OCI-LY3 (cell line): ENCODE measurements around the gene AMACR.
"Not testable (repeated sequence)": the region's sequence is repeated elsewhere in the genome, so short reads cannot be mapped to it uniquely, and the experiment has no call there.

Experiments
- H2AFZ ChIP-seq: fragments of 200-600, 300-600 bp; shearing (Covaris generic); 2 replicates; pipeline ENCODE4 v1.6.0; 2014; ENCODE audit warnings: antibody characterized with exemption, low read depth, low read length
- H3K27ac ChIP-seq: fragments of 200-600, 300-600 bp; sonication (generic); 2 replicates; pipeline ENCODE4 v1.5.1; 2014; ENCODE audit warnings: mild to moderate bottlenecking, low read length, moderate library complexity, mixed read lengths
- H3K27me3 ChIP-seq: fragments of 200-600, 300-600 bp; sonication (generic); 2 replicates; pipeline ENCODE4 v1.6.1; 2014; ENCODE audit warnings: low read depth, low read length, mixed read lengths
- H3K36me3 ChIP-seq: fragments of 200-600, 300-600 bp; sonication (generic); replicated peaks from 2 replicates; pipeline ENCODE3; 2014; ENCODE audit warnings: low read depth, low read length, mixed read lengths
- H3K4me1 ChIP-seq: fragments of 300-600, 200-600 bp; sonication (generic); 2 replicates; pipeline ENCODE4 v1.6.1; 2014; ENCODE audit warnings: low read length, mixed read lengths
- H3K4me2 ChIP-seq: fragments of 200-600, 300-600 bp; sonication (generic); 2 replicates; pipeline ENCODE4 v1.6.1; 2014; ENCODE audit warnings: low read length, mixed read lengths
- H3K4me3 ChIP-seq: fragments of 300-600, 200-600 bp; sonication (generic); 2 replicates; pipeline ENCODE4 v1.5.1; 2014; ENCODE audit warnings: antibody characterized with exemption, mild to moderate bottlenecking, low read length, moderate library complexity
- H3K79me2 ChIP-seq: fragments of 300-600, 200-600 bp; shearing (Covaris generic); 2 replicates; pipeline ENCODE4 v1.6.1; 2014; ENCODE audit warnings: mild to moderate bottlenecking, low read length, mixed read lengths
- H3K9ac ChIP-seq: fragments of 300-600, 200-600 bp; shearing (Covaris generic); 2 replicates; pipeline ENCODE4 v1.6.0; 2014; ENCODE audit warnings: mild to moderate bottlenecking, low read length, moderate library complexity
- H3K9me3 ChIP-seq: fragments of 200-600, 300-600 bp; shearing (Covaris generic); 2 replicates; pipeline ENCODE4 v1.6.1; 2014; ENCODE audit warnings: low read length, mixed read lengths; ENCODE audit not compliant: insufficient read depth
- H4K20me1 ChIP-seq: fragments of 200-600, 300-600 bp; sonication (generic); 2 replicates; pipeline ENCODE4 v1.6.1; 2016; ENCODE audit warnings: low read length, mixed read lengths; ENCODE audit not compliant: insufficient read depth
- CTCF ChIP-seq: fragments of 200-600, 300-600 bp; sonication (generic); IDR thresholded peaks from 2 replicates; pipeline ENCODE4 v1.5.1; 2014; ENCODE audit warnings: antibody characterized with exemption, low read length, low read depth
- EZH2phosphoT487 ChIP-seq: fragments of 200-600 bp; shearing (Covaris generic); IDR thresholded peaks from 2 replicates; pipeline ENCODE4 v1.6.1; 2018; ENCODE audit warnings: antibody characterized with exemption, mixed run types, low read depth

Gene AMACR

GRCh38 chr5:34012791-34013190, 4.9 kb upstream of the AMACR start:
- H2AFZ ChIP-seq, result no peak overlapping the region
- H3K4me1 ChIP-seq, result peaks cover 6% of the 10 kb centered on the region; the same call in 1 of the 2 replicates
- no peaks in the 10 kb centered on the region for H3K9me3 ChIP-seq
- H3K27me3 ChIP-seq, result no peaks in the 10 kb centered on the region
- H3K9ac ChIP-seq, result no peak overlapping the region
- no peak for TF ChIP-seq CTCF
- TF ChIP-seq EZH2phosphoT487, result no peak
- no peaks in the 10 kb centered on the region for H3K79me2 ChIP-seq
- H4K20me1 ChIP-seq, result no peaks in the 10 kb centered on the region
- H3K4me2 ChIP-seq, result no peak overlapping the region
- no peak overlapping the region for H3K27ac ChIP-seq
- no peak overlapping the region for H3K4me3 ChIP-seq
- no peaks in the 10 kb centered on the region for H3K36me3 ChIP-seq

GRCh38 chr5:34011536-34011935, 3.7 kb upstream of the AMACR start:
- H3K27ac ChIP-seq, result no peak overlapping the region
- H3K79me2 ChIP-seq, result no peaks in the 10 kb centered on the region

DNA sequence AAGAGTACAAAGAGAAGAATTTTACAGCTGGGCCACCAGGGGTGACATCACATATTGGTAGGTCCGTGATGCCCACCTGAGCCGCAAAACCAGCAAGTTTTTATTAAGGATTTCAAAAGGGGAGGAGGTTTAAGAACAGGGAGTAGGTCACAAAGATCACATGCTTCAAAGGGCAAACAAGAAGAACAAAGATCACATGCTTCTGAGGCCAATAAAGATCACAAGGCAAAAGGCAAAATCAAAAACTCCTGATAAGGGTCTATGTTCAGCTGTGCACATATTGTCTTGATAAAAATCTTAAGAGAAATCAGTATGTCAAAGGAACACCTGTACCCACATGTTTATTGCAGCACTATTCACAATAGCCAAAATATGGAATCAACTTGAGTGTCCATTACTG, 2.3 kb upstream of the AMACR start:
- H3K27me3 ChIP-seq, H3K27ac ChIP-seq, H4K20me1 ChIP-seq, H3K4me2 ChIP-seq, H3K36me3 ChIP-seq, H2AFZ ChIP-seq, H3K4me3 ChIP-seq, H3K79me2 ChIP-seq, H3K9me3 ChIP-seq, H3K9ac ChIP-seq: not testable (repeated sequence)
- H3K4me1 ChIP-seq, result peaks cover 11% of the 10 kb centered on the region; the same call in 1 of the 2 replicates

More at GRCh38 chr5:34011536-34011935, 3.7 kb upstream of the AMACR start:
- TF ChIP-seq EZH2phosphoT487, result no peak
- no peak for TF ChIP-seq CTCF
- H3K36me3 ChIP-seq, result no peaks in the 10 kb centered on the region
- no peak overlapping the region for H3K4me2 ChIP-seq
- no peaks in the 10 kb centered on the region for H3K9me3 ChIP-seq
- no peaks in the 10 kb centered on the region for H3K27me3 ChIP-seq
- no peak overlapping the region for H3K4me3 ChIP-seq
- peaks cover 11% of the 10 kb centered on the region; the same call in 1 of the 2 replicates for H3K4me1 ChIP-seq
- H4K20me1 ChIP-seq, result no peaks in the 10 kb centered on the region
- H3K9ac ChIP-seq, result no peak overlapping the region
- no peak overlapping the region for H2AFZ ChIP-seq

GRCh38 chr5:34009610-34010009, 1.8 kb upstream of the AMACR start:
- H2AFZ ChIP-seq, result no peak overlapping the region
- no peak overlapping the region for H3K4me3 ChIP-seq
- H3K36me3 ChIP-seq, result no peaks in the 10 kb centered on the region
- no peak overlapping the region for H3K27ac ChIP-seq
- no peak for TF ChIP-seq EZH2phosphoT487
- no peak for TF ChIP-seq CTCF
- no peaks in the 10 kb centered on the region for H3K27me3 ChIP-seq
- H3K4me1 ChIP-seq, result peaks cover 11% of the 10 kb centered on the region; the same call in 1 of the 2 replicates
- H3K9me3 ChIP-seq, result no peaks in the 10 kb centered on the region
- no peaks in the 10 kb centered on the region for H4K20me1 ChIP-seq
- no peak overlapping the region for H3K9ac ChIP-seq
- no peaks in the 10 kb centered on the region for H3K79me2 ChIP-seq
- no peak overlapping the region for H3K4me2 ChIP-seq

GRCh38 chr5:34008802-34009201, 952 bp upstream of the AMACR start:
- Histone ChIP-seq H3K9ac (peak overlapping the region; percentile 86), H3K79me2 (no peaks in the 10 kb centered on the region), H3K4me2 (peak overlapping the region; percentile 83), H2AFZ (peak overlapping the region; percentile 99), H3K27ac (no peak overlapping the region), H3K9me3 (no peaks in the 10 kb centered on the region), H4K20me1 (no peaks in the 10 kb centered on the region), H3K4me3 (peak overlapping the region; percentile 96), H3K4me1 (peaks cover 11% of the 10 kb centered on the region; the same call in 1 of the 2 replicates), H3K27me3 (no peaks in the 10 kb centered on the region), H3K36me3 (no peaks in the 10 kb centered on the region)
- no peak for TF ChIP-seq EZH2phosphoT487
- TF ChIP-seq CTCF, result no peak
